Measurements from ENCODE around the gene DPH2.

- TF ChIP-seq, protein P1, sequence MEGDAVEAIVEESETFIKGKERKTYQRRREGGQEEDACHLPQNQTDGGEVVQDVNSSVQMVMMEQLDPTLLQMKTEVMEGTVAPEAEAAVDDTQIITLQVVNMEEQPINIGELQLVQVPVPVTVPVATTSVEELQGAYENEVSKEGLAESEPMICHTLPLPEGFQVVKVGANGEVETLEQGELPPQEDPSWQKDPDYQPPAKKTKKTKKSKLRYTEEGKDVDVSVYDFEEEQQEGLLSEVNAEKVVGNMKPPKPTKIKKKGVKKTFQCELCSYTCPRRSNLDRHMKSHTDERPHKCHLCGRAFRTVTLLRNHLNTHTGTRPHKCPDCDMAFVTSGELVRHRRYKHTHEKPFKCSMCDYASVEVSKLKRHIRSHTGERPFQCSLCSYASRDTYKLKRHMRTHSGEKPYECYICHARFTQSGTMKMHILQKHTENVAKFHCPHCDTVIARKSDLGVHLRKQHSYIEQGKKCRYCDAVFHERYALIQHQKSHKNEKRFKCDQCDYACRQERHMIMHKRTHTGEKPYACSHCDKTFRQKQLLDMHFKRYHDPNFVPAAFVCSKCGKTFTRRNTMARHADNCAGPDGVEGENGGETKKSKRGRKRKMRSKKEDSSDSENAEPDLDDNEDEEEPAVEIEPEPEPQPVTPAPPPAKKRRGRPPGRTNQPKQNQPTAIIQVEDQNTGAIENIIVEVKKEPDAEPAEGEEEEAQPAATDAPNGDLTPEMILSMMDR (IDR thresholded peaks at IDR 0.05) = no peak
- TF ChIP-seq GABPB1 (CRISPR knock-in tag; IDR thresholded peaks at IDR 0.05) = no peak
- no peak for TF ChIP-seq CBFB (CRISPR knock-in tag; IDR thresholded peaks at IDR 0.05; ENCODE audit: low read depth)
- no peak for TF ChIP-seq TP53 (CRISPR knock-in tag; IDR thresholded peaks at IDR 0.05)
- no peak for TF ChIP-seq TEAD4 (CRISPR knock-in tag; IDR thresholded peaks at IDR 0.05)
- TF ChIP-seq FOXP1 (CRISPR knock-in tag; IDR thresholded peaks at IDR 0.05; ENCODE audit: borderline replicate concordance) = no peak
- no peak for TF ChIP-seq ZNF121 (CRISPR knock-in tag; IDR thresholded peaks at IDR 0.05)
- no peak for TF ChIP-seq ATF1 (CRISPR knock-in tag; IDR thresholded peaks at IDR 0.05)
- TF ChIP-seq JAZF1 (CRISPR knock-in tag; IDR thresholded peaks at IDR 0.05) = no peak
- no peak for TF ChIP-seq ZNF138 (CRISPR knock-in tag; conservative IDR thresholded peaks at IDR 0.05)
- TF ChIP-seq TEAD1 (CRISPR knock-in tag; IDR thresholded peaks at IDR 0.05) = no peak
- TF ChIP-seq JUN (CRISPR knock-in tag; IDR thresholded peaks at IDR 0.05) = no peak
- TF ChIP-seq PRDM15 (CRISPR knock-in tag; IDR thresholded peaks at IDR 0.05) = no peak
Observed at GRCh38 chr1:43999455-43999854, 29.6 kb downstream of the DPH2 start.

All from WTC11 (cell line).